RWPE2 (cell line): ENCODE measurements around the gene CFAP52.

Source experiments
- ATAC-seq: fragments of 200-7000 bp; cut with Tn5 transposase; 3 replicates; pipeline ENCODE4 v1.9.1; 2021; ENCODE audit warnings: low read depth
- DNase-seq: peaks from one replicate; pipeline ENCODE4 v3.0.0-alpha.2; 2020; ENCODE audit warnings: low spot score
- H3K27ac ChIP-seq: fragments of 450-650 bp; 2 replicates; pipeline ENCODE4 v1.5.1; 2017; ENCODE audit warnings: mild to moderate bottlenecking; ENCODE audit not compliant: poor library complexity, severe bottlenecking
- H3K27me3 ChIP-seq: fragments of 250-450 bp; sonication (Bioruptor Pico); 2 replicates; pipeline ENCODE4 v1.5.1; 2021; ENCODE audit warnings: mild to moderate bottlenecking, moderate library complexity; ENCODE audit not compliant: insufficient read depth, poor library complexity, severe bottlenecking
- H3K36me3 ChIP-seq: fragments of 250-450 bp; sonication (Bioruptor Pico); 2 replicates; pipeline ENCODE4 v1.5.1; 2020; ENCODE audit warnings: low read depth, mild to moderate bottlenecking, moderate library complexity
- H3K4me1 ChIP-seq: fragments of 250-450 bp; sonication (Bioruptor Pico); 2 replicates; pipeline ENCODE4 v1.5.1; 2021; ENCODE audit warnings: mild to moderate bottlenecking, moderate library complexity; ENCODE audit not compliant: insufficient read depth, poor library complexity, severe bottlenecking
- H3K4me3 ChIP-seq: fragments of 250-450 bp; sonication (Bioruptor Pico); 2 replicates; pipeline ENCODE4 v1.5.1; 2021; ENCODE audit warnings: mild to moderate bottlenecking, moderate library complexity; ENCODE audit not compliant: severe bottlenecking
- H3K9me3 ChIP-seq: fragments of 250-450 bp; sonication (Bioruptor Pico); 2 replicates; pipeline ENCODE4 v1.5.1; 2021; ENCODE audit warnings: mild to moderate bottlenecking, moderate library complexity; ENCODE audit not compliant: severe bottlenecking
- CTCF ChIP-seq: fragments of 450-650 bp; IDR thresholded peaks from one replicate; pipeline ENCODE4 v1.5.1; 2017; ENCODE audit warnings: mild to moderate bottlenecking, moderate library complexity; ENCODE audit not compliant: poor library complexity, severe bottlenecking

Gene CFAP52

GRCh38 chr17:9684955-9685621 is 108.6 kb downstream of the CFAP52 start:
- peaks cover 76% of the 10 kb centered on the region for H3K36me3 ChIP-seq
- no peak for TF ChIP-seq CTCF
- no peak overlapping the region for H3K4me3 ChIP-seq
- DNase-seq (peak; percentile 83), ATAC-seq (peak; percentile 97)
- peak overlapping the region; percentile 88 for H3K27ac ChIP-seq
- H3K27me3 ChIP-seq: no peaks in the 10 kb centered on the region
- peaks cover 3% of the 10 kb centered on the region for H3K9me3 ChIP-seq
- H3K4me1 ChIP-seq: peaks cover 16% of the 10 kb centered on the region
